Gastrocnemius medialis (tissue), 4 donors: Measurements from ENCODE around the gene GJB6.

Experiments used
- CTCF ChIP-seq, 5 experiments: fragments of 450-650 bp in 3 of 5; fragments of 200-600 bp in 2 of 5; sonication (generic) in 2 of 5; IDR thresholded peaks in 4 of 5; conservative IDR thresholded peaks in 1 of 5; 1 replicate in 4 of 5; 2 replicates in 1 of 5; pipeline ENCODE4 v1.5.1; 2016 to 2019; ENCODE audit warnings: antibody characterized with exemption in 5 of 5, mild to moderate bottlenecking in 3 of 5, moderate library complexity in 3 of 5
- POLR2A ChIP-seq, 2 donors: fragments of 450-650 bp; IDR thresholded peaks; one replicate each; pipeline ENCODE4 v1.6.1; 2017; ENCODE audit warnings: antibody characterized with exemption in 2 of 2, mild to moderate bottlenecking in 2 of 2, moderate library complexity in 2 of 2

DNA sequence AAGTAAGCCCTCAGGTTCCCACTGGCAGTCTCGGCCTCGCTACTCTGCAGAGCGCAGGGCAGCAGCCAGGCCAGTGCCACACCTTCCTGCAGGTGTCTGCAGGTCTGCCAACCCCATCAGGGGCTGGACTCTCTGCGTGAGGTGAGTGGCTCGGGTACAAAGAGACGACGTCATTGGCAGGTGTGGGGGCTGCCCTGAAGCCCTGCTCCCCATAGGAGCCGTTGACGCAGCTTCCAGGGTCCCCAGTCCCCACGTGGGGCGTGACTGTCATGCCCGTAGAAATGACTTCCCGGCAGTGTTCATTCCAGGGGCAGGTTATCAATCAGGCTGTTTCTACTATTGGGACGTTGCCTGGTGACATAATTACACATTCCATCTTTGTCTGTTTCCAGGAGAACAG is 15.3 kb upstream of the GJB6 start:
- TF ChIP-seq CTCF (IDR thresholded peaks at IDR 0.05 in 4 of 5, conservative IDR thresholded peaks at IDR 0.05 in 1 of 5) = no peak
- no peak for TF ChIP-seq POLR2A (IDR thresholded peaks at IDR 0.05)
